ENCODE results near the gene ATP8A2.

DNA sequence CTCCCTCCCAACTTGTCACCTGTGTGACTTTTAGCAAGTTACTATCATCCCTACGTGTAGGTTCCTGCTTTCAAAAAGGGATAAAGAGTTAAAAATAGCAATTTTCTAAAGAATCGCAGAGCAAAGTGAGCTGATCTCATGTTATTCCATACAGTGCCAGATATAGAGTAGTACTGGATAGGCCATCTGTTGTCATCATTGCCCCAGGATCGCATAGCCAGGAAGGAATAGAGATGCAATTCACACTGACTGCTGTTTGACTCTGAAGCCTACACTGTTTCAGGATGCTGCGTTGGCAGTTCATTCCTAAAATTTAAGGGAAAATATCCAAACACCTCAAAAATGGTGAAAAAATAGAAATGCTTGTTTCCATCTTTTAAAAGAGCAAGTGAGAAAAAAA lies 541.2 kb downstream of the ATP8A2 start:
- TF ChIP-seq, protein P1, sequence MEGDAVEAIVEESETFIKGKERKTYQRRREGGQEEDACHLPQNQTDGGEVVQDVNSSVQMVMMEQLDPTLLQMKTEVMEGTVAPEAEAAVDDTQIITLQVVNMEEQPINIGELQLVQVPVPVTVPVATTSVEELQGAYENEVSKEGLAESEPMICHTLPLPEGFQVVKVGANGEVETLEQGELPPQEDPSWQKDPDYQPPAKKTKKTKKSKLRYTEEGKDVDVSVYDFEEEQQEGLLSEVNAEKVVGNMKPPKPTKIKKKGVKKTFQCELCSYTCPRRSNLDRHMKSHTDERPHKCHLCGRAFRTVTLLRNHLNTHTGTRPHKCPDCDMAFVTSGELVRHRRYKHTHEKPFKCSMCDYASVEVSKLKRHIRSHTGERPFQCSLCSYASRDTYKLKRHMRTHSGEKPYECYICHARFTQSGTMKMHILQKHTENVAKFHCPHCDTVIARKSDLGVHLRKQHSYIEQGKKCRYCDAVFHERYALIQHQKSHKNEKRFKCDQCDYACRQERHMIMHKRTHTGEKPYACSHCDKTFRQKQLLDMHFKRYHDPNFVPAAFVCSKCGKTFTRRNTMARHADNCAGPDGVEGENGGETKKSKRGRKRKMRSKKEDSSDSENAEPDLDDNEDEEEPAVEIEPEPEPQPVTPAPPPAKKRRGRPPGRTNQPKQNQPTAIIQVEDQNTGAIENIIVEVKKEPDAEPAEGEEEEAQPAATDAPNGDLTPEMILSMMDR (IDR thresholded peaks at IDR 0.05), result no peak
- no peak for TF ChIP-seq POLR2A (IDR thresholded peaks at IDR 0.05)

All from right lobe of liver (tissue), 4 donors.